ENCODE results near the gene MAP3K8. TPM values are rescaled to one million over a fixed set of nuclear protein-coding genes. Genes with fewer than 3 reads are reported as not detected.

MAP3K8 gene
- total RNA-seq, 2 experiments from 2014 or later: 36.5 to 40.6 TPM

DNA sequence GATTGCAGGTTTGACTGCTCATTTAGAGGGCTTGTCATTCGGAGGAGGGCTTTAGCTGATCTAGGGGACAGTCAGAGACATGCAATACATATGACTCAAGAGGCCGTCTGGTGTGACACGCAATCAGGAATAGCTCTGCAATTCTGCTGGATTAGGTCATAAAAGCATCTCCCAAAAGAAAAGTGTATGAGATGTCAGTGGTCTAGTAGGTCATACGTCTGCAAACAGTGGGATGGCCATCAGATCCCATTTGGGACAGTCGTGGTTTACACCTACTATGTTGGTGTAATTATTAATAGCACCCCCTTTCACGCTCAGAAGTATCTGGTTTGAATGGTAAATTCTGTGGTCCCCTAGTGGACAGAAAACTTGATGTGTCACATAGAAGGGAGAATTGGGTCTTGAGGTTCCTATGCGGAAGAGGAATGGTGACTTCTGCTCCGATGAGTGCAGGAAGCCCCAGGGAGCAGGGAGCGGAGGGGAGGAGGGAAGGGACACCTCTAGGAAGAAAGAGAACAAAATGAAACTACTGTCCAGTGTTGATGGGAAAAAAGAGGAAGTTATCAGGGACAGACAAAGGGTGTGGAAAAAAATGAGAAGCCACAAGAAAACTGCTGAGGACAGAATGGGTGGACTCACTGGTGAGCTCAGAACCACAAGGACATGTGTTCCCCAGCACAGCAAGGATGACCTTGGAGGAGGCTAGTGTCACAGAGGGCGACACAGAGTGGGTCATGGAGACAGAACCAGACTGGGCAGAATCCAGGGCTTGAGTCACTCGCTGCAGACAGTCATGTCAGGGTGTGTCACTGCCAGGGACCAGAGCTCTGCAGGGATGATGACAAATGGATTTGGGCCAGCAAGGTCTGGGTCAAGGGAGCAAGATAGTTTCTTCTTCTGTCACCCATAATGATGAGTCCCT lies 59.9 kb downstream of the MAP3K8 start:
- intact Hi-C loops (cut with micrococcal nuclease): loop anchor here (5.0 kb wide), 1 partner anchor 33 kb away; no protein-coding TSS in a partner anchor
- Mint-ChIP-seq H3K36me3 (no peaks in the 10 kb centered on the region), H3K4me3 (no peak overlapping the region), H3K27ac (peak overlapping the region; percentile 3), H3K4me1 (ENCODE audit: low read depth) (peaks cover 45% of the 10 kb centered on the region), H3K9me3 (no peaks in the 10 kb centered on the region), H3K27me3 (no peaks in the 10 kb centered on the region)
- CTCF ChIA-PET: interaction anchor here (1.3 to 1.5 kb wide), 2 partner anchors 8 to 28 kb away, joined by 3 read pairs; no protein-coding TSS in a partner anchor
- POLR2A ChIA-PET: no interaction called here
- peak; percentile 34 for DNase-seq

DNA sequence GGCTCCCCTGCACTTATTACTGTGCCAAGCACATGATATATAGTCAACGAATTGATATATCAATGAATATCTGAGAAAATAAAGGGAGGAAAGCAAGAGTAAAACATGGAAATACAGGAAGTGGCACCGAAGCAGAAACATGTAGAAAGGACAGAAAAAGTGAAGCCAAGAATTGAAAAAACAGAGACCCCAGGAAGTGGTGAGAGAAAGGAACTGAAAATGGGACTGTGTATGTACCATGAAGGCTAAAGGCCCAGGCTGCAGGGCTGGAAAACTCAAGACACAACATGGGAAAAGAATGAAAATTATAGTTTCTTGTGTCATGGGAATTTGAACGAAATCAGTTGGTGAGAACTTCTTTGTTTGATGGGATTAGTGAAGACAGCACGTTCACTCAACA lies 60.6 kb downstream of the MAP3K8 start:
- H3K4me3 Mint-ChIP-seq: no peak overlapping the region
- CTCF ChIA-PET: no interaction called here

DNA sequence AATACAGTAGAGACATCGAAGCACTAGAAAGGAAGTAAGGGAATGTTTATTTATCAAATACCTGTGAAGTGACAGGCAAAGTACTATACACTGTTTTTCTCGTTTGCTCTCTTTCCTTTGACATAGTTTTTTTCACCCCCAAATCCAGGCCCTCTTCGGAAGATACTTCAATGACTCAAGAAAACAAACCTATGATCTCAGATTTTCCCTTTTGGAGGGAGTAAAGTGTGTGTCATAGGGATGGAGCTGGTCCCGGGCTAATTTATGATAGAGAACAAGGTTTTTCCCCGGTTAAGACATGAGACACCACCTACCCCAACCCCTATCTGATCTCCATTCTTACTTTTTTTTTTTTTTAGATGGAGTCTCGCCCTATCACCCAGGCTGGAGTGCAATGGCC lies 61.7 kb downstream of the MAP3K8 start:
- ChIA-PET CTCF (no interaction called here), POLR2A (no interaction called here)
- DNase-seq: no peak
- Mint-ChIP-seq H3K4me3 (no peak overlapping the region), H3K4me1 (ENCODE audit: low read depth) (peaks cover 46% of the 10 kb centered on the region), H3K36me3 (no peaks in the 10 kb centered on the region), H3K9me3 (no peaks in the 10 kb centered on the region), H3K27ac (no peak overlapping the region), H3K27me3 (no peaks in the 10 kb centered on the region)
- intact Hi-C loops (cut with micrococcal nuclease): no loop called here

More for the DNA sequence above, 60.6 kb downstream of the MAP3K8 start:
- intact Hi-C loops (cut with micrococcal nuclease): loop anchor here (5.0 kb wide), 1 partner anchor 33 kb away; no protein-coding TSS in a partner anchor
- POLR2A ChIA-PET: no interaction called here
- Mint-ChIP-seq H3K9me3 (no peaks in the 10 kb centered on the region), H3K36me3 (no peaks in the 10 kb centered on the region), H3K27me3 (no peaks in the 10 kb centered on the region), H3K27ac (no peak overlapping the region), H3K4me1 (ENCODE audit: low read depth) (peaks cover 45% of the 10 kb centered on the region)
- DNase-seq: no peak

DNA sequence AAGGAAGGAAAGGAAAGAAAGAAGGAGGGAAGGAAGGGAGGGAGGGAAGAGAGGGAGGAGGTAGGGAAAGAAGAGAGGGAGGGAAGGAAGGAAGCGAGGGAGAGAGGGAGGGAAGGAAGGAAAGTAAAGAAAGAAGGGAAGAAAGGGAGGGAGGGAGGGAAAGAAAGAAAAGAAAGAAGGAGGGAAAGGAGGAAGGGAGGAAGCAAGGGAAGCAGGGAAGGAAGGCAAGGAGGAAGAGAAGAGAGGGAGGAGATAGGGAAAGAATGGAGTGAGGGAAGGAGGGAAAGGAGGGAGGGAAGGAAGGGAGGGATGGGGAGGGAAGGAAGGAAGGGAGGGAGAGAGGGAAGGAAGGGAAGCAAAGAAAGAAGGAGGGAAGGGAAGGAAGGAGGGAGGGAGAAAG lies 65.8 kb downstream of the MAP3K8 start:
- POLR2A ChIA-PET: no interaction called here
- CTCF ChIA-PET: no interaction called here
- no peaks in the 10 kb centered on the region for H3K9me3 Mint-ChIP-seq
- no peaks in the 10 kb centered on the region for H3K36me3 Mint-ChIP-seq
- H3K27ac Mint-ChIP-seq: no peak overlapping the region
- H3K27me3 Mint-ChIP-seq: no peaks in the 10 kb centered on the region
- no peak for DNase-seq
- H3K4me1 Mint-ChIP-seq (ENCODE audit: low read depth): peaks cover 41% of the 10 kb centered on the region
- no peak overlapping the region for H3K4me3 Mint-ChIP-seq
- intact Hi-C loops (cut with micrococcal nuclease): no loop called here

DNA sequence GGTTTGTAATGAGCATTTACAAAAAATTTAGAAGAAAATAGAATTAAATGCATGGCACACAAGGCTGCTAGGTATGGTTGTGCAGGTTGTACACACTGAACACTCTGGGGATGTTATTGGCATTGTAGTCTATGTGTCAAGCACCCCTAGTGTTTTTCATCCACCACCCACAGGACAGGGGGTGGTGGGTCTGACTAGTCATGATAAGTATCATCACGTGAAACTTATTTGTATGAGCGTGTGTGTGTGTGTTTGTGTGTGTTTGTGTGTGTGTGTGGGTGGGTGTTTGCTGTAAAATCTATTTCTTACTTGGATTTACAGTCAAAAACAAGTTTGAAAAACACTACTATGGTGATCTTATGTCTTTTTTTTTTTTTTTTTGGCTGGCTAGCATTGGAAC lies 66.5 kb downstream of the MAP3K8 start:
- peaks cover 41% of the 10 kb centered on the region for H3K4me1 Mint-ChIP-seq (ENCODE audit: low read depth)
- ChIA-PET CTCF (no interaction called here), POLR2A (no interaction called here)
- no peaks in the 10 kb centered on the region for H3K9me3 Mint-ChIP-seq
- H3K4me3 Mint-ChIP-seq: no peak overlapping the region
- intact Hi-C loops (cut with micrococcal nuclease): no loop called here
- DNase-seq: peak; percentile 16
- H3K36me3 Mint-ChIP-seq: no peaks in the 10 kb centered on the region
- H3K27ac Mint-ChIP-seq: no peak overlapping the region
- H3K27me3 Mint-ChIP-seq: no peaks in the 10 kb centered on the region

DNA sequence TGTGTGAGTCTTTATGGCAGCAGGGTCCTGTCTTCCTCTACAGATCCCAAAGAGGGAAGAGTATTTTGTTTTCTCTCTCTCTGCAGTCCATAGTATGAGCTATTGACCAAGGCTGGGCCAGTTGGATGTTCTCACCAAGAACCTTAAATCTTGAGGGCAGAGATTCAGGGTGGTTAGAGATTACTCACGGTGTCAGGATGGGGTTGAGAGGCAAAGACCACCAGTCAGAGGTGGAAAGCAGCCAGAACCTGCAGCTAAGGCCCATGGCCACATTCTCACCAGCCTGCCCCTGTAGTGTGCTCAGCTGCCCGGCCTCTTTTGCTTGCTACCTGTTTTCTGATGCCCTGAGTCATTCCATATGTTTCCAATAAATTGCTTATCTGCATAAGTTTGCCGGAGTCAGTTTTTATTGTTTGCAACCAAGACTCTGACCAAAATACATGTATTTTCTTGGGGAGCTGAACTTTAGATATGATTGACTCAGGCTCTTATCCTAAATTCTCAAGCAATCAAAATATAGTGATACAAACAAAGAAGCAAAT lies 67.0 kb downstream of the MAP3K8 start:
- Mint-ChIP-seq H3K27ac (no peak overlapping the region), H3K36me3 (no peaks in the 10 kb centered on the region), H3K4me1 (ENCODE audit: low read depth) (peaks cover 41% of the 10 kb centered on the region), H3K4me3 (no peak overlapping the region), H3K27me3 (no peaks in the 10 kb centered on the region), H3K9me3 (no peaks in the 10 kb centered on the region)
- no peak for DNase-seq
- POLR2A ChIA-PET: no interaction called here
- CTCF ChIA-PET: interaction anchor here (1.3 to 1.5 kb wide), 3 partner anchors 8 to 32 kb away, joined by 3 read pairs; no protein-coding TSS in a partner anchor
- intact Hi-C loops (cut with micrococcal nuclease): no loop called here

DNA sequence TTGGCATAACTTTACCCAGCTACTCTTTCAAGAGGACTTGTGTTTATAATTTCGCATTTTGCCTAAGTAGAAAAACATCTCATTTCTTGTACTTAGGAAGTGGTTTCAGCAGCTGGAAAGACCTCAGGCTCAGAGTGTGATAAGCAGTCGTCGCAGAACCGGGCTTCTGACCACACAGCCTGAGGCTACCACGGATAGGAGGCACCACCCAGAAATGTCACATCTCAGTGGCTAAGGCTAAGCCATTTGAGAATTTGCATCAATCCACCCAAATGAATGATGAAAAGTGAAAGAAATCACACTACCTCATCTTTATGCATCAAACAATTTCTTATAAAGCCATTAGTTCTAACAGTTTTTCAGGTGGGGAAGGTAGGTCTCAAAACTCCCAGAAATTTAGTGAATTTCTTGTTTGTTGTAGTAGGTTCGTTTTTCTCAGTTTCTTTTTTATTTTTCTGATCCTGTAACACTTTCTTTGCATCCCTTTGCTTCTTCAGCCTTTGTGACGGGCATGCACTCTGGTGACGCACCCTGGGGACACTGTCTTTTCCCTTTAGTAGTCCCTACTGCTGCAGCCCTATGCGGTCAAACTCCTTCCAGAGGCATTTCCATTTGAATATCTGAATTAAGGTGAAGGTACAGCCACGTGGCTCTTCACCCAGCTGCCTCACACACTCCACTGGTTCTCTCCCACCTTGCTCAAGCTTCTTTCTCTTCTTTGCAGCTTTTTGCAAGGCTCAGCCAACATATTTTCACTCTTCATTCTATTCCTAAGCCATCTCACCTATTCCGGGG lies 68.5 kb downstream of the MAP3K8 start:
- H3K9me3 Mint-ChIP-seq: no peaks in the 10 kb centered on the region
- H3K4me1 Mint-ChIP-seq (ENCODE audit: low read depth): peaks cover 34% of the 10 kb centered on the region
- intact Hi-C loops (cut with micrococcal nuclease): no loop called here
- DNase-seq: peak; percentile 51
- POLR2A ChIA-PET: no interaction called here
- CTCF ChIA-PET: interaction anchor here (1.3 to 1.5 kb wide), 3 partner anchors 8 to 31 kb away, joined by 3 read pairs; no protein-coding TSS in a partner anchor
- H3K4me3 Mint-ChIP-seq: no peak overlapping the region
- H3K36me3 Mint-ChIP-seq: no peaks in the 10 kb centered on the region
- H3K27me3 Mint-ChIP-seq: no peaks in the 10 kb centered on the region
- no peak overlapping the region for H3K27ac Mint-ChIP-seq

DNA sequence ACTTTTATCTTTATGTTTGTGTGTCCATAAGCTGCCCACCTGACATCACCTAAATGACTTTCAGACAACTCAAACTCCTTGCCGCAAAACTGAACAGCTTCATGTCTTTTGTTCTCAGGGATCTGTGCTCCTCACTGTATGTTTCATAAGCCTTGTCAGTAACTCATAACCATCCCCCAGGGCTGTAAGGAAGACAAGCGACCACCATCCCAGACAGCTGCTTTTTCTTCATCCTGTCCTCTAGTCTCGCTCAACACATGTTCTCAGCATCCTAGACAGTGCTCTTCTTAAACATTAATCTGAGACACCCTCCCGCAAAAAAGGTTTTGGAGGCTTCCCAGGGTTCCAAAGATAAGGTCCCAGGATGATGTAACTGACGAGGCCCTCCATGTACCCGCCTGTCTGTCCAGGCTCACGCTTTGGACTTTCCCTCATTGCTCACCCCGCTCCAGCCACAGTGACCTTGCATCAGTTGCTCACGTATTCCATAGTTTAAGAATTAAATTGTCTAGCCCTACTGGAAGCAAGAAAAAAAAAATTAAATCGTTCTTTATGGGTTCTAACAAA lies 69.8 kb downstream of the MAP3K8 start:
- CTCF ChIA-PET: no interaction called here
- DNase-seq: no peak
- Mint-ChIP-seq H3K27me3 (no peaks in the 10 kb centered on the region), H3K4me3 (no peak overlapping the region), H3K4me1 (ENCODE audit: low read depth) (peaks cover 25% of the 10 kb centered on the region), H3K36me3 (no peaks in the 10 kb centered on the region), H3K27ac (no peak overlapping the region), H3K9me3 (no peaks in the 10 kb centered on the region)
- POLR2A ChIA-PET: no interaction called here
- intact Hi-C loops (cut with micrococcal nuclease): no loop called here

DNA sequence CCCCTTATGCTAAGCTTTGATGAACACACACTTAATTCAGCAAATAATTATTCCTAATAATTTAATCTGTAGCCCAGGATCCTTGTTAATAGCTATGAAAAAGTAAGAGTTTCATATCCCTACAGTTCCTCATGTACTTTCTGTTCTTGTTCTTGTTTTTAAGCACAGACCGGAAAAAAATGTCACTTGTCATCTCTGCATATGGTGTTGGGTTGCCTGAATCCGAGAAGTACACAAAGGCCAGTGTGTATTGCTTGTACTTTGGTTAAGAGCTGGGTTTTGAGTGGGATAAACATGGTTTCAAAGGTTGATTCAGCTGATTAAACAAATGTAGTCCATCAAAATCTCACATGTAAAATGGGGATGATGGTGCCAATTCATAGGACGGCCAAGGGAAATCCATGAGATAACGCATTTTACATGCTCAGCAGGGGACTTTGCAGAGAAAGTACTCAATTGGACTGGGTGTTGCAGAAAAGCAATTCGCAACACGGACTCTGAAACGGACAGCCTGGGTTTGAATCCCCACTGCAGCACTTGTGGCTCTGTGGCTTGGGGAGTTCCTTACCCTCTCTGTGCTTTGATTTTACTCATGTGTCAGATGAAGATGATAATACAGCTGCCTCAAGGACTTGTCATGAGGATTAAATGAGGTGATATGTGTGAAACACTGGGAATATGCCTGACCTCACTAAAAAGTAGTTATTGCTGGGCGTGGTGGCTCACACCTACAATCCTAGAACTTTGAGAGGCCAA lies 71.7 kb downstream of the MAP3K8 start:
- H3K27me3 Mint-ChIP-seq: no peaks in the 10 kb centered on the region
- H3K27ac Mint-ChIP-seq: no peak overlapping the region
- ChIA-PET CTCF (no interaction called here), POLR2A (interaction anchor here (0.6 kb wide), 1 partner anchor 643 kb away, joined by 3 read pairs; no protein-coding TSS in a partner anchor)
- H3K9me3 Mint-ChIP-seq: no peaks in the 10 kb centered on the region
- DNase-seq: no peak
- no peaks in the 10 kb centered on the region for H3K36me3 Mint-ChIP-seq
- no peak overlapping the region for H3K4me3 Mint-ChIP-seq
- H3K4me1 Mint-ChIP-seq (ENCODE audit: low read depth): peaks cover 28% of the 10 kb centered on the region
- intact Hi-C loops (cut with micrococcal nuclease): no loop called here

DNA sequence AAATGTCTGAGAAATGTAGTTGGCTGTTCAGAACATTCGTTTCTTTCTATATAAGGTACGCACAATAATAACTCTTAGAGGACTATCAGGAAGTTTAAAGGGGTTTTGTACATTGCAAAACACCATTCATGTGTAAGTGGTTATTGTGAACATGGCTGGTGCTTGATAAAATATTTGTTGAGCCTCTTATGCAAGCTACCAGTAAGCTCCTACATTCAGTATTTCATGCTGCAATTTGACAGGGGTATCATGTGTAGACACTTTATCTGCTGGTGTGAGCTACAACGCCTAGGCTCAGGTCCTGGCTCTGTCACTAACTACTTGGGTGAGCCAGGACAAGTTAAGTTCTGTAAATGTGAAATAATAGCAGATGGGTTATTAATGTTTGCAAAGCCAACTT lies 75.5 kb downstream of the MAP3K8 start:
- Mint-ChIP-seq H3K36me3 (no peaks in the 10 kb centered on the region), H3K4me3 (no peak overlapping the region), H3K4me1 (ENCODE audit: low read depth) (peaks cover 14% of the 10 kb centered on the region), H3K9me3 (no peaks in the 10 kb centered on the region), H3K27me3 (no peaks in the 10 kb centered on the region), H3K27ac (no peak overlapping the region)
- DNase-seq: no peak
- intact Hi-C loops (cut with micrococcal nuclease): no loop called here
- ChIA-PET CTCF (interaction anchor here (0.9 to 1.1 kb wide), 2 partner anchors 23 to 62 kb away, joined by 3 to 6 read pairs; no protein-coding TSS in a partner anchor), POLR2A (no interaction called here)

DNA sequence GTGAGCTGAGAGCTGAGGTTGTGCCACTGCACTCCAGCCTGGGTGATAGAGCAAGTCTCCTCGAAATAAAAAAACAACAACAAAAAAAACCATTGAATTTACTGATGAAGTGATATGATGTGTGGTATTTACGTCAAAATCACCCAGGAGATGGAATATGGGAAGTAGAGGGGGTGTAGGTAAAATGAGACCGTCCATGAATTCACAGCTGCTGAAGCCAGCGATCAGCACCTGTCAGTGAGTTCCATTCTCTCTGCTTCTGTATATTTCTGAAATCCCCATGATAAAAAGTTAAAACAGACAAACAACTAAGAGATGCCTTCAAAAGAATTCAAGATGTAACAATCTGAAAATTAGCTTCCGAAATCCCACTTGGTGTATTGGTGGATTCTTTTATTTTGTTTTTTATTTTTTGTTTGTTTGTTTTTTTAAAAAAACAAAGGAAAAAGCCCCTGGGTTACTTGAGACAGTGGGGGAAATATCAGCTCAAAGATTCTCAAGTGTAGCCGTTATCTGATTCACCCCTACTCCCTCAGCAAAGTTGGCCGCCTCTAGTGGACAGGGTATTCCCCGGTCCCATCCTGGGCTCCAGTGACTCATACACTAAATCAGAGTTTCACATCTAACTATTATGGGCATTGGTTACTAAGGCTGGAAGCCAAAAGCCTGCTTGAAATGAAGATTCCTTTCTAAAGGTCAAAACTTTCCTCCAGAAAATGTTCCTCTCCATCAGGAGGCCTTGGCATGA lies 76.4 kb downstream of the MAP3K8 start:
- Mint-ChIP-seq H3K4me1 (ENCODE audit: low read depth) (peaks cover 14% of the 10 kb centered on the region), H3K27ac (peak overlapping the region; percentile 72)
- POLR2A ChIA-PET: interaction anchor here (0.7 to 0.9 kb wide), 2 partner anchors 64 to 73 kb away, joined by 3 to 6 read pairs; no protein-coding TSS in a partner anchor

More for the DNA sequence above, 76.4 kb downstream of the MAP3K8 start:
- H3K27me3 Mint-ChIP-seq: no peaks in the 10 kb centered on the region
- H3K9me3 Mint-ChIP-seq: no peaks in the 10 kb centered on the region
- CTCF ChIA-PET: interaction anchor here (0.9 to 1.5 kb wide), 5 partner anchors 8 to 79 kb away, joined by 3 to 6 read pairs (median 3); no protein-coding TSS in a partner anchor
- intact Hi-C loops (cut with micrococcal nuclease): loop anchor here (1.0 to 2.0 kb wide), 2 partner anchors 18 to 73 kb away; no protein-coding TSS in a partner anchor
- peak; percentile 74 for DNase-seq
- H3K4me3 Mint-ChIP-seq: no peak overlapping the region
- no peaks in the 10 kb centered on the region for H3K36me3 Mint-ChIP-seq

Data from activated CD4-positive, alpha-beta memory T cell treated with anti-CD3 and anti-CD28 coated beads for 36 hours (primary cell).